K562 (cell line): ENCODE results near the gene ABCD3. TPM values are rescaled to one million over a fixed set of nuclear protein-coding genes. Genes with fewer than 3 reads are reported as not detected.
A peak's percentile ranks its signal among the peaks of the same experiment; 100 is the strongest.

ENCODE experiments used
- ATF7 ChIP-seq: fragments of 450-650 bp; IDR thresholded peaks from 2 replicates; pipeline ENCODE4 v1.7.1; 2014; ENCODE audit warnings: mild to moderate bottlenecking, moderate library complexity
- CEBPZ ChIP-seq: fragments of 150-350 bp; IDR thresholded peaks from 2 replicates; pipeline ENCODE4 v1.6.1; 2014; ENCODE audit warnings: low read depth, mild to moderate bottlenecking, low read length, borderline replicate concordance
- E2F6 ChIP-seq, 2 experiments: IDR thresholded peaks; 2 replicates each; pipeline ENCODE4 v1.6.1; 2011; ENCODE audit warnings: borderline replicate concordance in 1 of 2, control low read depth in 1 of 2, low read depth in 1 of 2, low read length in 1 of 2, mild to moderate bottlenecking in 1 of 2, mixed read lengths in 1 of 2, moderate library complexity in 1 of 2; ENCODE audit not compliant: insufficient read depth in 1 of 2, insufficient read length in 1 of 2, poor library complexity in 1 of 2, severe bottlenecking in 1 of 2; ENCODE audit errors: extremely low read depth in 1 of 2
- FOS ChIP-seq: IDR thresholded peaks from 3 replicates; pipeline ENCODE4 v1.6.1; 2011; ENCODE audit not compliant: insufficient read length; ENCODE audit errors: extremely low read depth
- HNRNPUL1 ChIP-seq: fragments of 200-400 bp; formaldehyde crosslinking; IDR thresholded peaks from 2 replicates; pipeline ENCODE4 v1.6.1; 2017; ENCODE audit warnings: low read length
- KAT7 ChIP-seq: sonication (generic); formaldehyde crosslinking; IDR thresholded peaks from 2 replicates; pipeline ENCODE4 v1.8.0; 2022; ENCODE audit warnings: missing genetic modification reagents, mild to moderate bottlenecking, borderline replicate concordance
- KDM2B ChIP-seq: fragments of 250-450 bp; sonication (Bioruptor Pico); IDR thresholded peaks from 2 replicates; pipeline ENCODE4 v1.8.0; 2021; ENCODE audit warnings: mild to moderate bottlenecking, moderate library complexity
- MXD1 ChIP-seq: fragments of 250-450 bp; sonication (Bioruptor Pico); IDR thresholded peaks from 2 replicates; pipeline ENCODE4 v1.8.0; 2021; ENCODE audit warnings: borderline replicate concordance, mild to moderate bottlenecking, moderate library complexity; ENCODE audit not compliant: poor library complexity, severe bottlenecking
- SMAD4 ChIP-seq: fragments of 250-450 bp; sonication (Bioruptor Pico); conservative IDR thresholded peaks from 2 replicates; pipeline ENCODE4 v1.8.0; 2021; ENCODE audit warnings: inconsistent platforms, mild to moderate bottlenecking, moderate library complexity
- SOX6 ChIP-seq: fragments of 450-650 bp; IDR thresholded peaks from 2 replicates; pipeline ENCODE4 v1.6.1; 2014; ENCODE audit warnings: mild to moderate bottlenecking
- TCF7L2 ChIP-seq: fragments of 150-350 bp; IDR thresholded peaks from 2 replicates; pipeline ENCODE4 v1.6.1; 2016; ENCODE audit warnings: low read depth, mild to moderate bottlenecking, low read length, moderate library complexity
- TFE3 ChIP-seq: fragments of 450-650 bp; formaldehyde crosslinking; IDR thresholded peaks from 2 replicates; pipeline ENCODE4 v1.4.0; 2020; ENCODE audit warnings: mild to moderate bottlenecking, mixed read lengths
- ZFP1 ChIP-seq: fragments of 450-650 bp; formaldehyde crosslinking; IDR thresholded peaks from 2 replicates; pipeline ENCODE4 v1.4.0; 2020; ENCODE audit warnings: mild to moderate bottlenecking, mixed read lengths
- ZFP30 ChIP-seq: fragments of 250-450 bp; sonication (Bioruptor Pico); IDR thresholded peaks from 2 replicates; pipeline ENCODE4 v1.8.0; 2022; ENCODE audit warnings: moderate library complexity, mild to moderate bottlenecking, inconsistent platforms, borderline replicate concordance
- ZNF224 ChIP-seq: sonication (generic); formaldehyde crosslinking; IDR thresholded peaks from 2 replicates; pipeline ENCODE4 v1.8.0; 2022; ENCODE audit warnings: mild to moderate bottlenecking, missing genetic modification reagents
- ZNF347 ChIP-seq: fragments of 450-650 bp; formaldehyde crosslinking; IDR thresholded peaks from 2 replicates; pipeline ENCODE4 v1.4.0; 2020; ENCODE audit warnings: low read depth, mild to moderate bottlenecking, moderate library complexity
- ZNF507 ChIP-seq: conservative IDR thresholded peaks from 2 replicates; pipeline ENCODE4 v1.6.1; 2017; ENCODE audit warnings: missing genetic modification characterization, missing compliant biosample characterization
- ZNF668 ChIP-seq: fragments of 250-450 bp; sonication (Bioruptor Pico); IDR thresholded peaks from 2 replicates; pipeline ENCODE4 v1.8.0; 2022; ENCODE audit warnings: mild to moderate bottlenecking, inconsistent platforms
- polyA plus RNA-seq, 8 experiments: library from polyadenylated mRNA; depleted of rRNA in 4 of 8; stranded (reverse) in 5 of 8; unstranded in 3 of 8; fragments of >200 nt; fragmentation: Nextera tagmentation in 2 of 8; fragmentation: Illumina TruSeq in 1 of 8; extraction: Ambion mirVana in 2 of 8; extraction: Trizol in 1 of 8; gene quantifications; 2 replicates each; pipeline versions ENCODE4 v1.2.1 to v1.2.3, GENCODE V29; 2011 to 2014; ENCODE audit warnings: inconsistent platforms in 1 of 8, missing spikeins in 1 of 8
- total RNA-seq, 7 experiments: library from RNA; depleted of rRNA in 6 of 7; stranded (reverse); fragments of >200 nt in 6 of 7; fragmentation: Illumina TruSeq in 2 of 7; extraction: Trizol in 2 of 7; gene quantifications; 2 replicates each; pipeline versions ENCODE4 v1.2.1 to v1.2.3, GENCODE V29; 2011 to 2021; ENCODE audit warnings: low replicate concordance in 1 of 7

ABCD3 gene
- total and polyA plus RNA-seq, 9 of the 15 experiments (the other 6 are each of a cell fraction or from before 2014, with no cell fraction given) = 11.0 to 30.7 (median 15.5) TPM

GRCh38 chr1:94417978-94418663 is at the start of gene ABCD3 (continued):
- TF ChIP-seq E2F6 (IDR thresholded peaks at IDR 0.05; ENCODE audit: borderline replicate concordance in 1 of 2, extremely low read depth in 1 of 2, insufficient read depth in 1 of 2, insufficient read length in 1 of 2, low read depth in 1 of 2, low read length in 1 of 2, poor library complexity in 1 of 2, severe bottlenecking in 1 of 2) = peak; percentile 54 to 69
- no peak for TF ChIP-seq ZNF507 (tag)
- TF ChIP-seq MXD1 (CRISPR knock-in tag) = no peak
- TF ChIP-seq HNRNPUL1 = no peak
- peak; percentile 71; the same call in 1 of the 2 replicates for TF ChIP-seq KAT7 (CRISPR knock-in tag)
- TF ChIP-seq ZNF347 (CRISPR knock-in tag) = no peak
- TF ChIP-seq TCF7L2 = no peak
- TF ChIP-seq ZNF668 (CRISPR knock-in tag) = no peak
- no peak; the same call in 1 of the 2 replicates for TF ChIP-seq KDM2B (CRISPR knock-in tag)
- peak; percentile 64 for TF ChIP-seq ATF7
- no peak for TF ChIP-seq CEBPZ
- no peak for TF ChIP-seq FOS
- no peak for TF ChIP-seq ZNF224 (CRISPR knock-in tag)
- TF ChIP-seq TFE3 (CRISPR knock-in tag) = no peak
- peak; percentile 21; the same call in 1 of the 2 replicates for TF ChIP-seq SOX6
- TF ChIP-seq SMAD4 (CRISPR knock-in tag) = peak; percentile 48; the same call in 1 of the 2 replicates
- TF ChIP-seq ZFP30 (CRISPR knock-in tag) = no peak
- no peak for TF ChIP-seq ZFP1 (CRISPR knock-in tag)
